HG03571 (cell line): ENCODE data around the gene AVL9.
"Not testable (repeated sequence)": the region's sequence is repeated elsewhere in the genome, so short reads cannot be mapped to it uniquely, and the experiment has no call there.

Experiments
- ATAC-seq: cut with Tn5 transposase; IDR thresholded peaks from one replicate; pipeline ENCODE4 v1.9.1; 2021; ENCODE audit not compliant: unreplicated experiment

AVL9 gene

DNA sequence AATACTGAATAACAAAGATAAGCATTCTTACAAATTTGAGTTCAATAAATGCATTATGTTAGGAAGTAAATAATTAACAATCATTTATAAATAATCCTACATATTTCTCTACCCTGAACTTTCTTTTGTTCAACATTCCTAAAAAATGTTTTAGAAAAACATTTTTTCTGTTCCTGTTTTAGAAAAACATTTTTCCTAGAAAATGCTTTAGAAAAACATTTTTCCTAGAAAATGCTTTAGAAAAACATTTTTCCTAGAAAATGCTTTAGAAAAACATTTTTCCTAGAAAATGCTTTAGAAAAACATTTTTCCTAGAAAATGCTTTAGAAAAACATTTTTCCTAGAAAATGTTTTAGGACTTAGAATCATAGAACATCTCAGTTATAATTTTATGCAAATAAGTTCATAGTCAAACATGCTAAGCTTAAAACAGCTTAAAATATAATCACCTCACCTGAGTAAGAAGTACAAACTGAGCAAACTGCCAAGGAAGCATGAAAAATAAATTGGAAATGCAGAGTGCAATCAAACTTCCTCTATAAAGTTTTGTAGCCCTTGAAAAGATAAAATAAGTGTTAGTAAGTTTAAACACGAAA is 139.6 kb downstream of the AVL9 start:
- not testable (repeated sequence) for ATAC-seq

DNA sequence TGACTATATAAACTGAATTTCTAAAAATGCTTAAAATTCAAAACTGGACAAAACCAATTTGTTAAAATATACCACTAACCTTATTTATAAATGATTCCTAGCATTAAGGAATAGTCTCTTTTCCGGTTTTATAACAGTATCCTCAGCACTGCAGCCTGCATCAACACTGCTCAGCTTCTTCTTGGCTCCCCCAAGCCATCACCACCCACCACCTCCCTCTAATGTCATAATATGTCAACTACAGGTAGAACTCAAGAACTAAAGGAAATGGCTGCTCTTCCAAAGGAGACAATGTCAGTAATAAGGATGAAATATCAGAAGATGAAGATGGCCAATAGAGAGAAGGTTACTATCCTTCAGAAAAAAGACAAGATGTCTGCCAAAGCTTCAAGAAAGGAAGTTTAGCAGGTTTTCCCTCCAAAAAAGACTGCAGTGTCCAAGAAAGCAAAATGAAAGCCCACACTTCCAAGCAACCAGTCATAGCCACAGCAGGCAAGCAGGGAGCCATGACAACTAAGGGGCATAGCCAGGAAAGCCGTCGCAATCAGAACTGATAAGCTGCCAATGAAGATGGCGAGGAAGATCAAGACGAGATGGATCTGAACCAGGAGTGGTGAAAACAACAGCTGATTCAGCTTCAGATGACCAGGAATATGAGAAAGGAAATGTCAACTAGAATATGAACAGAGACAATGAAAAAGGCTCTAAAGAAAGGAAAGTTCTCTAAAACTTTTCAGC is 141.6 kb downstream of the AVL9 start:
- not testable (repeated sequence) for ATAC-seq

DNA sequence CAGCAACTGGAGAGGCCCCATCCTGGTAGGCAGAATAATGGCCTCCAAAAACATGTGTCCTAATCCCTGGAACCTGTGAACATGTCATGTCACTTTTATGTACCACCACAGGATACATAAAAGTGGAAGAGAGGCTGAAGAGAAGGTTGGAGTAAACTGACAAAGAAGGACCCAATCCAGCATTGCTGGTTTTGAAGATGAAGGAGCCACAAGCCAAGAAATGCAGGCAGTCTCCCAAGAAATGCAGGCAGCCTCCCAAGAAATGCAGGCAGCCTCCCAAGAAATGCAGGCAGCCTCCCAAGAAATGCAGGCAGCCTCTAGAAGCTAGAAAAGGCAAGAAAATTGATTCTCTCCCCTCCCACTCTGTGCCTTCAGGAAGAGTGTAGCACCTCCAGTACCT is 142.3 kb downstream of the AVL9 start:
- not testable (repeated sequence) for ATAC-seq
